Measurements from ENCODE around the gene CNDP1.

CNDP1 gene

DNA sequence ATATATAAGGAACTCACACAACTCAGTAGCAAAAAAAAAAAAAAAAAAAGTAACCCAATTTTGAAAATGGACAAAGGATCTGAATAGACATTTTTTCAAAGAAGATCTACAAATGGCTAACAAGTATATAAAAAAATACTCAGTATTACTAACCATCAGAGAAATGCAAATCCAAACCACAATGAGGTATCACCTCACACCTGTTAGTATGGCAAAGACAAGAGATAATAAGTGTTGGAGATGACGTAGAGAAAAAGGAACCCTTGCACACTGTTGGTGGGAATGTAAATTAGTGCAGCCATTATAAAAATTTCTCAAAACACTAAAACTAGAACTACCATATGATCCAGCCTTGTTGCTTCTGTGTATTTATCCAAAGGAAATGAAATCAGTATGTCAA is 5.8 kb upstream of the CNDP1 start:
- peak; percentile 29 for DNase-seq (ENCODE audit: low read depth)
- TF ChIP-seq CTCF (IDR thresholded peaks at IDR 0.05; ENCODE audit: insufficient read depth, low read depth, low read length, missing control alignments): no peak
- no peak overlapping the region for H3K4me3 ChIP-seq (ENCODE audit: low read depth, low read length)

GRCh38 chr18:74528913-74529312 is 5.4 kb upstream of the CNDP1 start:
- DNase-seq (ENCODE audit: low read depth): no peak
- no peak for TF ChIP-seq CTCF (IDR thresholded peaks at IDR 0.05; ENCODE audit: insufficient read depth, low read depth, low read length, missing control alignments)

DNA sequence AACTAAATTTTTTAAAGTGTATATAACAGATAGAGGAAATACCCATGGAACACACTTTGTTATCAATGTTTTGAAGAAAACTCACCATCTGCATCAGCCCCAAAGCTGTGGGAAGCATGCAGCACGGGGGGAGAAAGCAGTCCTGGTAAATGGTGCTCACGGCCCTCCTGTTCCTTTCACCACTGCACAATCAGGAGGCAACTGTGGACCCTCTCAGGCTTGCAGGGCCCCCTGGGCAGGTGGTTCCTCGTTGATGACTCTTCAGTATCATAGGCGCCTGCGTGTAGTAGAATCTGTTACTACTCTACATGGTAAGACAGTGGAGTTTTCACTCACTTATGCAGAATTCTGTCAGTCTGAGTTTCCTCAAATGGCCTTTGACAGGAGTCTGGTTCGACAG is 4.9 kb upstream of the CNDP1 start:
- DNase-seq (ENCODE audit: low read depth): no peak
- H3K4me3 ChIP-seq (ENCODE audit: low read depth, low read length): no peak overlapping the region
- no peak for TF ChIP-seq CTCF (IDR thresholded peaks at IDR 0.05; ENCODE audit: insufficient read depth, low read depth, low read length, missing control alignments)

More at GRCh38 chr18:74528913-74529312, 5.4 kb upstream of the CNDP1 start:
- H3K4me3 ChIP-seq (ENCODE audit: low read depth, low read length): no peak overlapping the region

- TF ChIP-seq CTCF (IDR thresholded peaks at IDR 0.05; ENCODE audit: insufficient read depth, low read depth, low read length, missing control alignments): no peak
- no peak overlapping the region for H3K4me3 ChIP-seq (ENCODE audit: low read depth, low read length)
- no peak for DNase-seq (ENCODE audit: low read depth)
Observed at GRCh38 chr18:74529811-74530583, 4.3 kb upstream of the CNDP1 start.

GRCh38 chr18:74530584-74530862 is 3.8 kb upstream of the CNDP1 start:
- DNase-seq (ENCODE audit: low read depth): no peak
- no peak for TF ChIP-seq CTCF (IDR thresholded peaks at IDR 0.05; ENCODE audit: insufficient read depth, low read depth, low read length, missing control alignments)
- H3K4me3 ChIP-seq (ENCODE audit: low read depth, low read length): no peak overlapping the region

DNA sequence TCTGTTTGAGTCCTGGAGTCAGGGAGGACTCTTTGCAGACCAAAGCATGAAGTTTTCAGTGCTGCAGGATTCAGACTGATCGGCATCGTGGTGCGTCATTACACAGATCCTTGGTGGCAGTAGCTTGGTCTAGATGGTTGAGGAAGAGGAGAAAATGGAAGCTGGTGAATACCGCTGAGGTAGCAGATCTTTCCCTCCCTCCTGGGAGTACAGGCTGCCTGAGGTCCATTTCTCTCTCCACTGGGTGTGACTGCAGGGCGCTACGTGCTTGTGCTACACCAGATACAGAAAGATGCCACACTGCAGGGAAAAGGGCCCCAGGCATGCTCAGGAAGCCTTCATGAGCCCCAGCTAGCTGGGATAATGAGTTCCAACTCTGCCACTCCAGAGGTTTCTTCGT is 3.3 kb upstream of the CNDP1 start:
- DNase-seq (ENCODE audit: low read depth): no peak
- no peak for TF ChIP-seq CTCF (IDR thresholded peaks at IDR 0.05; ENCODE audit: insufficient read depth, low read depth, low read length, missing control alignments)
- no peak overlapping the region for H3K4me3 ChIP-seq (ENCODE audit: low read depth, low read length)

GRCh38 chr18:74532511-74533025 is 1.7 kb upstream of the CNDP1 start:
- H3K4me3 ChIP-seq (ENCODE audit: low read depth, low read length): no peak overlapping the region
- no peak for TF ChIP-seq CTCF (IDR thresholded peaks at IDR 0.05; ENCODE audit: insufficient read depth, low read depth, low read length, missing control alignments)
- no peak for DNase-seq (ENCODE audit: low read depth)
